Erythroblast (primary cell): ENCODE results near the gene ZNF396.

Experiments
- GATA1 ChIP-seq: IDR thresholded peaks from 2 replicates; pipeline ENCODE4 v1.6.1; 2011; ENCODE audit warnings: low read depth, mild to moderate bottlenecking, control low read depth, low read length, moderate library complexity
- POLR2A ChIP-seq: IDR thresholded peaks from 2 replicates; pipeline ENCODE4 v1.6.1; 2011; ENCODE audit warnings: mild to moderate bottlenecking, low read length

DNA sequence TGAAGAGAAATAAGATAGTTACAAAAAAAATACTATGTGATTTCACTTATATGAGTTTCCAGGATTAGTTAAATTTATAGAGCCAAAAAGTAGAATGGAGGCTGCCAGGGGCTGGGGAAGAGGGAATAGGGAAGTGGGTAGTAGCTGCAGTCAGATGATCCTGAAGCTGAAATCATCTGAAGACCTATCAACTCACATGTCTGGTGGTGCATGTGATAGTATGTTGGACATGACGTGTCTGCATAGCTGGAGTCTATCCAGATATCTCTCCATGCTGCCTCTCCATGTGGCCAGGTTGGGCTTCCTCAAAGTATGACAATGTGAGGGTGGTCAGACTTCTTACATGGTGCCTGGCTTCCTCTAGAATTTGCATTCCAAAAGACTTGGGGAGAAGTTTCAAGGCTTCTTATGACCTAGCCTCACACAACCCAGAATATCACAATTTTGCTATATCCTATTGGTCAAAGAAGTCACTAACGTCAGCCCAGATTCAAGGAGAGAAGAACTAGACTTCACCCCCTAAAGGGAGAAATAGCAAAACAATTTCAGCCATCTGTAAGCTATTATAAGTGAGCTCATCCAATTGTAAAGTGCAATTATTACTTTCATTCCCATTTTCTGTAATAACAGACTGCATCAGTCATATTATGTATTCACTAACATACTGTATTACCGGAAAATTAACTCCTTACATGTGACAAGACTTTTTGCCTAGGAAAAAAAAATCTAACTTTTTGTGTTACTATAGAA lies 14.0 kb upstream of the ZNF396 start:
- TF ChIP-seq POLR2A (no peak), GATA1 (no peak)
